Fibroblast of mammary gland (primary cell): ENCODE data around the gene AKR1A1.

Source experiments
- DNase-seq: peaks from one replicate; pipeline ENCODE4 v3.0.0-alpha.2; 2010; ENCODE audit warnings: low read depth
- H3K4me3 ChIP-seq: 2 replicates; pipeline ENCODE4 v1.5.1; 2011; ENCODE audit warnings: low read depth, mild to moderate bottlenecking, low read length, moderate library complexity; ENCODE audit not compliant: control insufficient read depth
- CTCF ChIP-seq: conservative IDR thresholded peaks from 2 replicates; pipeline ENCODE4 v1.5.1; 2011; ENCODE audit warnings: low read depth, low read length, inconsistent platforms; ENCODE audit not compliant: control insufficient read depth, insufficient read depth

Gene AKR1A1

GRCh38 chr1:45569962-45570581 is 19.4 kb downstream of the AKR1A1 start:
- TF ChIP-seq CTCF: peak; percentile 99
- DNase-seq: peak; percentile 84
- no peak overlapping the region for H3K4me3 ChIP-seq

GRCh38 chr1:45570631-45571030 is 20.0 kb downstream of the AKR1A1 start:
- DNase-seq: no peak
- no peak for TF ChIP-seq CTCF
- H3K4me3 ChIP-seq: no peak overlapping the region

- no peak overlapping the region for H3K4me3 ChIP-seq
- TF ChIP-seq CTCF: no peak
- no peak for DNase-seq
Measured at GRCh38 chr1:45573231-45573804, 22.7 kb downstream of the AKR1A1 start.

- TF ChIP-seq CTCF: no peak
- H3K4me3 ChIP-seq: no peak overlapping the region
- DNase-seq: no peak
Measured at GRCh38 chr1:45574105-45574626, 23.5 kb downstream of the AKR1A1 start.

- no peak for TF ChIP-seq CTCF
- peak overlapping the region; percentile 100 for H3K4me3 ChIP-seq
- DNase-seq: peak; percentile 96
Measured at GRCh38 chr1:45583264-45583665, 32.6 kb downstream of the AKR1A1 start.

GRCh38 chr1:45583666-45584350 is 33.2 kb downstream of the AKR1A1 start, which contains the start of gene NASP:
Gene NASP (plus strand): TSS chr1:45584041. CDS start chr1:45584147, 106 bp downstream.
- peak; percentile 66 for DNase-seq
- TF ChIP-seq CTCF: no peak
- H3K4me3 ChIP-seq: peak within 1 kb of the TSS; percentile 100
